Thyroid gland (tissue), 4 donors: Measurements from ENCODE around the gene SHISA9.

Experiments
- CTCF ChIP-seq, 6 experiments: fragments of 200-600 bp in 3 of 6; fragments of 450-650 bp in 3 of 6; sonication (generic) in 3 of 6; IDR thresholded peaks; one replicate each; pipeline ENCODE4 v1.5.1; 2016 to 2019; ENCODE audit warnings: antibody characterized with exemption in 6 of 6, mild to moderate bottlenecking in 2 of 6, inconsistent platforms in 1 of 6, moderate library complexity in 1 of 6
- POLR2A ChIP-seq, 2 donors: fragments of 450-650 bp; IDR thresholded peaks; one replicate each; pipeline ENCODE4 v1.6.1; 2017; ENCODE audit warnings: antibody characterized with exemption in 2 of 2, mild to moderate bottlenecking in 2 of 2, moderate library complexity in 1 of 2

DNA sequence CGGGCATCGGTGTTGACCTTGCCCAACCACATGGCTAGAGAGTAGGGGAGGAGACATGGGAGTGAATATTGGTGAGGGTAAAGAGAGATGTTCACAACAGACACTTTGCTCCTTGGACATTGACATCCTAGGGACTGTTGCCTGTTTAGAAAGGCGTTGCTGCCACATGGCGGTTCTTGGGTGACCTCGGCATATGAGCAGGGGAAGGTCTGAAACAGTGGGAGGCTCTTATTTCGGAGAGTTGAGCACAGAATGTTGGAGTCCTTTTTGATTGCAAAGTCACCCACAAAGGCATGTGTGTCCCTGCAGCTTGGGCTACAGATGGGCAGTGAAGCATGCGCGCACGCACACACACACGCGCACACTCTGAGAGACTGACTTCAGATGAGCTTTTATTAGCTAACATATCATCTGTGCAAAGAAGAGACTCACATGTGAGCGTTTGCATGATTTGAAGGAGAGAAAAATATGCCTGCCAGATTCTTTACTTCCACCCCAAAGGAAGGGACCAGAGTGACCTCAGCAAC is 104.4 kb downstream of the SHISA9 start:
- TF ChIP-seq CTCF (IDR thresholded peaks at IDR 0.05) (no peak), POLR2A (IDR thresholded peaks at IDR 0.05) (no peak)
